GM18907 (cell line): ENCODE data around the gene CRCP.
"Not testable (repeated sequence)": the region's sequence is repeated elsewhere in the genome, so short reads cannot be mapped to it uniquely, and the experiment has no call there.

Source experiments
- ATAC-seq: cut with Tn5 transposase; IDR thresholded peaks from one replicate; pipeline ENCODE4 v1.9.1; 2021; ENCODE audit warnings: mild to moderate bottlenecking, moderate library complexity; ENCODE audit not compliant: unreplicated experiment

The CRCP gene

GRCh38 chr7:66152371-66153191 is 37.9 kb downstream of the CRCP start:
- no peak for ATAC-seq

GRCh38 chr7:66153691-66154090 is 39.0 kb downstream of the CRCP start:
- no peak for ATAC-seq

GRCh38 chr7:66156035-66156434 is 41.4 kb downstream of the CRCP start:
- not testable (repeated sequence) for ATAC-seq

GRCh38 chr7:66157060-66157459 is 42.4 kb downstream of the CRCP start:
- no peak for ATAC-seq

GRCh38 chr7:66162622-66163021 is 48.0 kb downstream of the CRCP start:
- no peak for ATAC-seq

GRCh38 chr7:66163186-66163610 is 48.6 kb downstream of the CRCP start:
- no peak for ATAC-seq

GRCh38 chr7:66164356-66164755 is 49.7 kb downstream of the CRCP start:
- no peak for ATAC-seq

- ATAC-seq: no peak
Observed at GRCh38 chr7:66167773-66168387, 53.2 kb downstream of the CRCP start.

- ATAC-seq: no peak
Observed at GRCh38 chr7:66169616-66170015, 55.0 kb downstream of the CRCP start.

- ATAC-seq: no peak
Observed at GRCh38 chr7:66170309-66171231, 55.9 kb downstream of the CRCP start.

- not testable (repeated sequence) for ATAC-seq
Observed at GRCh38 chr7:66172536-66173401, 58.1 kb downstream of the CRCP start.

- no peak for ATAC-seq
Observed at GRCh38 chr7:66173856-66174255, 59.2 kb downstream of the CRCP start.

GRCh38 chr7:66175006-66175405 is 60.4 kb downstream of the CRCP start:
- ATAC-seq: not testable (repeated sequence)

GRCh38 chr7:66176914-66177313 is 62.3 kb downstream of the CRCP start:
- no peak for ATAC-seq

- no peak for ATAC-seq
Observed at GRCh38 chr7:66178258-66178657, 63.6 kb downstream of the CRCP start.

- no peak for ATAC-seq
Observed at GRCh38 chr7:66181329-66181728, 66.7 kb downstream of the CRCP start.

GRCh38 chr7:66181845-66182244 is 67.2 kb downstream of the CRCP start:
- no peak for ATAC-seq

- no peak for ATAC-seq
Observed at GRCh38 chr7:66182920-66183319, 68.3 kb downstream of the CRCP start.

GRCh38 chr7:66183700-66184099 is 69.1 kb downstream of the CRCP start:
- ATAC-seq: no peak

GRCh38 chr7:66185680-66186187 is 71.1 kb downstream of the CRCP start:
- ATAC-seq: no peak
